Dermis microvascular lymphatic vessel endothelial cell (primary cell): ENCODE data around the gene MKS1. TPM values are rescaled to one million over a fixed set of nuclear protein-coding genes. Genes with fewer than 3 reads are reported as not detected.

Experiments
- DNase-seq, 2 donors: peaks; one replicate each; pipeline versions ENCODE4 v3.0.0 to v3.0.0-alpha.2; 2010; ENCODE audit warnings: low read depth in 2 of 2
- total RNA-seq: library from RNA; depleted of rRNA; stranded (reverse); fragments of >200 nt; gene quantifications from 2 replicates; pipeline ENCODE4 v1.2.1, GENCODE V29; 2014

Gene MKS1
- total RNA-seq: 11.8 and 12.7 TPM in 2 replicates

- peak; percentile 87 to 93 for DNase-seq
Measured at GRCh38 chr17:58219007-58219788, at the start of gene MKS1. Gene MKS1 (minus strand): TSS chr17:58219255. CDS start chr17:58219230, 25 bp downstream.

- DNase-seq: no peak
Measured at GRCh38 chr17:58268326-58268725, 49.3 kb upstream of the MKS1 start.

- no peak for DNase-seq
Measured at GRCh38 chr17:58267347-58268324, 48.6 kb upstream of the MKS1 start.

- no peak for DNase-seq
Measured at GRCh38 chr17:58265902-58266875, 47.1 kb upstream of the MKS1 start.

GRCh38 chr17:58265271-58265670 is 46.2 kb upstream of the MKS1 start:
- DNase-seq: no peak

- no peak for DNase-seq
Measured at GRCh38 chr17:58264407-58265103, 45.5 kb upstream of the MKS1 start.

GRCh38 chr17:58263773-58264172 is 44.7 kb upstream of the MKS1 start:
- no peak for DNase-seq

GRCh38 chr17:58262149-58262548 is 43.1 kb upstream of the MKS1 start:
- no peak for DNase-seq

GRCh38 chr17:58254803-58255202 is 35.7 kb upstream of the MKS1 start:
- no peak for DNase-seq

GRCh38 chr17:58253082-58253481 is 34.0 kb upstream of the MKS1 start:
- no peak for DNase-seq

GRCh38 chr17:58252141-58252540 is 33.1 kb upstream of the MKS1 start:
- no peak for DNase-seq

- no peak for DNase-seq
Measured at GRCh38 chr17:58250344-58251011, 31.4 kb upstream of the MKS1 start.

GRCh38 chr17:58249270-58250133 is 30.4 kb upstream of the MKS1 start:
- DNase-seq: peak; percentile 7 to 43

GRCh38 chr17:58248955-58249269 is 29.9 kb upstream of the MKS1 start:
- DNase-seq: no peak

- no peak for DNase-seq
Measured at GRCh38 chr17:58247511-58248363, 28.7 kb upstream of the MKS1 start.

- no peak for DNase-seq
Measured at GRCh38 chr17:58246781-58247180, 27.7 kb upstream of the MKS1 start.

- no peak for DNase-seq
Measured at GRCh38 chr17:58246104-58246740, 27.2 kb upstream of the MKS1 start.
